T47D (cell line): ENCODE measurements around the gene CIDEA.
"Not testable (repeated sequence)": the region's sequence is repeated elsewhere in the genome, so short reads cannot be mapped to it uniquely, and the experiment has no call there.

ENCODE experiments used
- DNase-seq, 2 experiments: peaks; one replicate each; pipeline versions ENCODE4 v3.0.0 to v3.0.0-alpha.2; 2011 to 2012; ENCODE audit warnings: low read depth in 1 of 2, low spot score in 1 of 2
- JUND ChIP-seq: IDR thresholded peaks from 2 replicates; pipeline ENCODE4 v1.6.1; 2012; ENCODE audit warnings: low read depth
- in situ Hi-C: cut with HindIII; loops from 2 replicates; pipeline ENCODE4 v1.10.0; 2016; ENCODE audit warnings: low sequenced_read_pairs, low pct_unique_long_range_greater_than_20kb

The CIDEA gene

GRCh38 chr18:12254136-12254819, at the start of gene CIDEA:
TSS of gene CIDEA (plus strand) at chr18:12254361. CDS start at chr18:12254384, 23 bp downstream.
- in situ Hi-C loops, result no loop called here
- DNase-seq, result no peak
- TF ChIP-seq JUND, result no peak

GRCh38 chr18:12208296-12209153, 45.6 kb upstream of the CIDEA start:
- in situ Hi-C loops, DNase-seq: not testable (repeated sequence)

GRCh38 chr18:12212308-12212707, 41.9 kb upstream of the CIDEA start:
- in situ Hi-C loops, DNase-seq: not testable (repeated sequence)

- in situ Hi-C loops, DNase-seq: not testable (repeated sequence)
Measured at GRCh38 chr18:12214296-12215005, 39.7 kb upstream of the CIDEA start.

GRCh38 chr18:12216471-12216870, 37.7 kb upstream of the CIDEA start:
- DNase-seq, in situ Hi-C loops: not testable (repeated sequence)

GRCh38 chr18:12218603-12219002, 35.6 kb upstream of the CIDEA start:
- in situ Hi-C loops, DNase-seq: not testable (repeated sequence)

GRCh38 chr18:12222041-12222440, 32.1 kb upstream of the CIDEA start:
- DNase-seq, in situ Hi-C loops: not testable (repeated sequence)

- DNase-seq, in situ Hi-C loops: not testable (repeated sequence)
Measured at GRCh38 chr18:12223326-12223725, 30.8 kb upstream of the CIDEA start.

- DNase-seq, in situ Hi-C loops: not testable (repeated sequence)
Measured at GRCh38 chr18:12226807-12227206, 27.4 kb upstream of the CIDEA start.

- in situ Hi-C loops, DNase-seq: not testable (repeated sequence)
Measured at GRCh38 chr18:12227399-12228186, 26.6 kb upstream of the CIDEA start.

GRCh38 chr18:12228308-12228707, 25.9 kb upstream of the CIDEA start:
- DNase-seq, in situ Hi-C loops: not testable (repeated sequence)

GRCh38 chr18:12230561-12230960, 23.6 kb upstream of the CIDEA start:
- in situ Hi-C loops, DNase-seq: not testable (repeated sequence)
